HCT116 (cell line): ENCODE results near the gene HNRNPAB. TPM values are rescaled to one million over a fixed set of nuclear protein-coding genes. Genes with fewer than 3 reads are reported as not detected.

Experiments
- ATAC-seq: fragments of 200-7000 bp; cut with Tn5 transposase; 2 replicates; pipeline ENCODE4 v1.9.1; 2020; ENCODE audit warnings: mild to moderate bottlenecking, moderate library complexity
- BruUV-seq: library from RNA; stranded (reverse); fragments of 400-500 nt; replicated peaks from 2 replicates; lab custom pipeline; 2021; lab: Mats Ljungman, UMichigan
- CTCF ChIA-PET: fragments of 300-600 bp; sonication (Branson Sonifier 250); formaldehyde crosslinking; loops from one replicate; lab custom pipeline; 2021; ENCODE audit warnings: antibody characterized with exemption; lab: Charles Lee
- POLR2A ChIA-PET: fragments of 300-600, 350-600 bp; sonication (Branson Sonifier 250); formaldehyde crosslinking; loops from one replicate; lab custom pipeline; 2021; ENCODE audit warnings: antibody characterized with exemption; lab: Charles Lee
- RAD21 ChIA-PET, 2 experiments: fragments of 300-600 bp; sonication (Branson Sonifier 250); formaldehyde crosslinking; loops; one replicate each; lab custom pipeline; 2023; ENCODE audit warnings: low total read pairs in 2 of 2; ENCODE audit not compliant: uncharacterized antibody in 2 of 2, unreplicated experiment in 2 of 2, low non-redundant PET in 1 of 2; lab: Charles Lee
- DNase-seq: peaks from one replicate; pipeline ENCODE4 v3.0.0-alpha.2; 2010; ENCODE audit warnings: low read depth, low spot score
- H2AFZ ChIP-seq: fragments of 200-600 bp; shearing (Covaris generic), sonication (generic); 2 replicates; pipeline ENCODE4 v1.6.1; 2017; ENCODE audit warnings: low read depth, mixed run types, mixed read lengths, antibody characterized with exemption, low read length; ENCODE audit not compliant: poor library complexity, severe bottlenecking
- H3K27ac ChIP-seq: 2 replicates; pipeline ENCODE4 v1.5.1; 2012; ENCODE audit warnings: low read depth, low read length
- H3K27me3 ChIP-seq: fragments of 200-600 bp; sonication (generic); 2 replicates; pipeline ENCODE4 v1.6.1; 2016; ENCODE audit warnings: mixed run types, low read length, mixed read lengths; ENCODE audit not compliant: insufficient read depth
- H3K36me3 ChIP-seq, 2 experiments: fragments of 200-500 bp in 1 of 2; fragments of 200-600 bp in 1 of 2; sonication (Bioruptor generic) in 1 of 2; sonication (generic) in 1 of 2; 2 replicates each; pipeline versions ENCODE4 v1.5.1 to v1.6.1; 2014 to 2016; ENCODE audit warnings: low read length in 2 of 2, inconsistent platforms in 1 of 2, mixed read lengths in 1 of 2, mixed run types in 1 of 2; ENCODE audit not compliant: insufficient read depth in 2 of 2, control insufficient read depth in 1 of 2
- H3K4me1 ChIP-seq, 2 experiments: fragments of 200-600 bp in 1 of 2; sonication (generic) in 1 of 2; 2 replicates each; pipeline versions ENCODE4 v1.5.1 to v1.6.1; 2012 to 2017; ENCODE audit warnings: low read length in 2 of 2, inconsistent platforms in 1 of 2, mild to moderate bottlenecking in 1 of 2, mixed read lengths in 1 of 2, mixed run types in 1 of 2, moderate library complexity in 1 of 2; ENCODE audit not compliant: insufficient read depth in 2 of 2, control insufficient read depth in 1 of 2
- H3K4me2 ChIP-seq: fragments of 200-600 bp; sonication (generic); 2 replicates; pipeline ENCODE4 v1.6.1; 2017; ENCODE audit warnings: mixed run types, low read length, mixed read lengths
- H3K4me3 ChIP-seq, 2 experiments: fragments of 200-600 bp in 1 of 2; sonication (generic) in 1 of 2; replicated peaks in 1 of 2; 2 replicates each; pipeline ENCODE4 v1.5.1; 2011 to 2016; ENCODE audit warnings: low read length in 2 of 2, control low read depth in 1 of 2, low read depth in 1 of 2, mild to moderate bottlenecking in 1 of 2, mixed read lengths in 1 of 2, mixed run types in 1 of 2
- H3K79me2 ChIP-seq: fragments of 200-600 bp; sonication (generic); 2 replicates; pipeline ENCODE4 v1.6.1; 2017; ENCODE audit warnings: mild to moderate bottlenecking, mixed run types, low read length, moderate library complexity, mixed read lengths; ENCODE audit not compliant: insufficient read depth
- H3K9ac ChIP-seq: fragments of 200-600 bp; sonication (generic); 2 replicates; pipeline ENCODE4 v1.6.1; 2016; ENCODE audit warnings: low read length, mixed read lengths
- H3K9me2 ChIP-seq: fragments of 200-600 bp; sonication (generic), shearing (Covaris generic); 2 replicates; pipeline ENCODE4 v1.6.1; 2017; ENCODE audit warnings: mixed run types, mild to moderate bottlenecking, moderate library complexity; ENCODE audit not compliant: insufficient read depth
- H3K9me3 ChIP-seq, 2 experiments: fragments of 200-500 bp in 1 of 2; fragments of 200-600 bp in 1 of 2; sonication (Bioruptor generic) in 1 of 2; sonication (generic) in 1 of 2; 2 replicates each; pipeline ENCODE4 v1.6.1; 2014 to 2017; ENCODE audit warnings: low read length in 2 of 2, mixed read lengths in 2 of 2, inconsistent platforms in 1 of 2, low read depth in 1 of 2, mild to moderate bottlenecking in 1 of 2, mixed run types in 1 of 2, moderate library complexity in 1 of 2; ENCODE audit not compliant: control insufficient read depth in 1 of 2, insufficient read depth in 1 of 2
- H4K20me1 ChIP-seq: fragments of 200-600 bp; sonication (generic), shearing (Covaris generic); 2 replicates; pipeline ENCODE4 v1.6.1; 2017; ENCODE audit warnings: mixed run types, mild to moderate bottlenecking, moderate library complexity; ENCODE audit not compliant: insufficient read depth
- ATF3 ChIP-seq: IDR thresholded peaks from 2 replicates; pipeline ENCODE4 v1.6.1; 2012
- CEBPB ChIP-seq: IDR thresholded peaks from 2 replicates; pipeline ENCODE4 v1.6.1; 2012; ENCODE audit warnings: low read depth
- CTCF ChIP-seq, 3 experiments: fragments of 200-600 bp in 1 of 3; sonication (generic) in 1 of 3; IDR thresholded peaks in 2 of 3; conservative IDR thresholded peaks in 1 of 3; 2 replicates each; pipeline ENCODE4 v1.5.1; 2012 to 2017; ENCODE audit warnings: low read depth in 2 of 3, low read length in 2 of 3, antibody characterized with exemption in 1 of 3, borderline replicate concordance in 1 of 3, control low read depth in 1 of 3, mild to moderate bottlenecking in 1 of 3, mixed read lengths in 1 of 3, mixed run types in 1 of 3, moderate library complexity in 1 of 3; ENCODE audit not compliant: insufficient read depth in 1 of 3
- EGR1 ChIP-seq: IDR thresholded peaks from 2 replicates; pipeline ENCODE4 v1.6.1; 2012; ENCODE audit warnings: low read depth
- ELF1 ChIP-seq: IDR thresholded peaks from 2 replicates; pipeline ENCODE4 v1.6.1; 2012; ENCODE audit warnings: low read depth, borderline replicate concordance
- EZH2 ChIP-seq: fragments of 200-600 bp; sonication (generic); IDR thresholded peaks from 2 replicates; pipeline ENCODE4 v1.6.1; 2017; ENCODE audit warnings: antibody characterized with exemption, mixed run types
- EZH2phosphoT487 ChIP-seq: fragments of 200-600 bp; IDR thresholded peaks from 2 replicates; pipeline ENCODE4 v1.6.1; 2018; ENCODE audit warnings: antibody characterized with exemption, borderline replicate concordance
- POLR2A ChIP-seq: IDR thresholded peaks from 2 replicates; pipeline ENCODE4 v1.7.0; 2011; ENCODE audit warnings: borderline replicate concordance; ENCODE audit not compliant: insufficient read depth, insufficient read length; ENCODE audit errors: extremely low read depth
- POLR2AphosphoS5 ChIP-seq: IDR thresholded peaks from 2 replicates; pipeline ENCODE4 v1.6.1; 2011; ENCODE audit warnings: mild to moderate bottlenecking, low read depth, low read length, moderate library complexity
- RAD21 ChIP-seq: IDR thresholded peaks from 2 replicates; pipeline ENCODE4 v1.6.1; 2012; ENCODE audit warnings: low read depth, mild to moderate bottlenecking
- REST ChIP-seq: IDR thresholded peaks from 2 replicates; pipeline ENCODE4 v1.6.1; 2012; ENCODE audit warnings: low read depth
- SIN3A ChIP-seq: IDR thresholded peaks from 2 replicates; pipeline ENCODE4 v1.6.1; 2012; ENCODE audit warnings: low read depth
- SP1 ChIP-seq: IDR thresholded peaks from 2 replicates; pipeline ENCODE4 v1.6.1; 2012; ENCODE audit warnings: low read depth
- SRF ChIP-seq: IDR thresholded peaks from 2 replicates; pipeline ENCODE4 v1.6.1; 2012; ENCODE audit warnings: low read depth
- TCF7L2 ChIP-seq: IDR thresholded peaks from 2 replicates; pipeline ENCODE4 v1.7.0; 2011; ENCODE audit warnings: borderline replicate concordance, inconsistent platforms; ENCODE audit not compliant: insufficient read depth, insufficient read length; ENCODE audit errors: extremely low read depth
- ZNF274 ChIP-seq: fragments of 200-500 bp; sonication (Bioruptor generic); IDR thresholded peaks from 2 replicates; pipeline ENCODE4 v1.6.1; 2014; ENCODE audit warnings: mild to moderate bottlenecking, low read depth, low read length, inconsistent platforms
- intact Hi-C: fragments of 100-400 bp; cut with micrococcal nuclease; formaldehyde crosslinking; loops from 2 replicates; pipeline ENCODE4 v1.10.0; 2022
- total RNA-seq: library from RNA; stranded (reverse); gene quantifications from one replicate; pipeline ENCODE4 v1.2.1, GENCODE V29; 2021; ENCODE audit not compliant: unreplicated experiment

HNRNPAB gene
- total RNA-seq, 1 experiment from 2014 or later = 273 TPM

GRCh38 chr5:178235588-178235974 lies 31.2 kb downstream of the HNRNPAB start:
- no peaks in the 10 kb centered on the region for H3K9me2 ChIP-seq
- H3K79me2 ChIP-seq = peaks cover 15% of the 10 kb centered on the region
- H3K9me3 ChIP-seq = no peaks in the 10 kb centered on the region
- no TSS peak for BruUV-seq
- no peak overlapping the region for H3K4me2 ChIP-seq
- no peak overlapping the region for H3K9ac ChIP-seq
- no peak overlapping the region for H3K27ac ChIP-seq
- ATAC-seq (no peak), DNase-seq (no peak)
- H4K20me1 ChIP-seq = no peaks in the 10 kb centered on the region
- peaks cover 8 to 27% of the 10 kb centered on the region in 2 experiments for H3K4me1 ChIP-seq
- no peak overlapping the region for H3K4me3 ChIP-seq
- peaks cover 0 to 8% of the 10 kb centered on the region in 2 experiments; a peak in 1 of 4 replicates for H3K36me3 ChIP-seq
- TF ChIP-seq CEBPB = no peak
- ChIA-PET POLR2A (no interaction called here), RAD21 (no interaction called here), CTCF (interaction anchor here (1.0 to 1.5 kb wide), 7 partner anchors 20 to 225 kb away, joined by 3 to 6 read pairs (median 3); partner anchors contain the start of gene HNRNPAB)
- intact Hi-C loops = loop anchor here (5.0 kb wide), 1 partner anchor 317 kb away; no protein-coding TSS in a partner anchor
- no peaks in the 10 kb centered on the region for H3K27me3 ChIP-seq
- H2AFZ ChIP-seq = no peak overlapping the region

GRCh38 chr5:178236126-178236525 lies 31.8 kb downstream of the HNRNPAB start:
- H3K27ac ChIP-seq = no peak overlapping the region
- ChIA-PET RAD21 (no interaction called here), CTCF (interaction anchor here (1.5 kb wide), 1 partner anchor 32 kb away, joined by 6 read pairs; the partner anchor contains the start of gene HNRNPAB), POLR2A (no interaction called here)
- peaks cover 0 to 3% of the 10 kb centered on the region in 2 experiments; a peak in 1 of 4 replicates for H3K36me3 ChIP-seq
- H3K9ac ChIP-seq = no peak overlapping the region
- H3K9me2 ChIP-seq = no peaks in the 10 kb centered on the region
- H3K9me3 ChIP-seq = no peaks in the 10 kb centered on the region
- no TSS peak for BruUV-seq
- no peak overlapping the region for H3K4me2 ChIP-seq
- intact Hi-C loops = loop anchor here (5.0 kb wide), 1 partner anchor 316 kb away; no protein-coding TSS in a partner anchor
- H4K20me1 ChIP-seq = no peaks in the 10 kb centered on the region
- no peak overlapping the region for H3K4me3 ChIP-seq
- peaks cover 3 to 22% of the 10 kb centered on the region in 2 experiments; a peak in 3 of 4 replicates for H3K4me1 ChIP-seq
- H2AFZ ChIP-seq = no peak overlapping the region
- no peak for DNase-seq
- no peak for ATAC-seq
- H3K79me2 ChIP-seq = peaks cover 10% of the 10 kb centered on the region
- no peaks in the 10 kb centered on the region for H3K27me3 ChIP-seq
- no peak for TF ChIP-seq EZH2
- no peak for TF ChIP-seq ELF1
- no peak for TF ChIP-seq EGR1
- TF ChIP-seq TCF7L2 = no peak
- no peak for TF ChIP-seq REST
- TF ChIP-seq CTCF (IDR thresholded peaks at IDR 0.05 in 2 of 3, conservative IDR thresholded peaks at IDR 0.05 in 1 of 3; ENCODE audit: borderline replicate concordance in 1 of 3, insufficient read depth in 1 of 3, low read depth in 2 of 3, low read length in 2 of 3) = no peak
- no peak for TF ChIP-seq EZH2phosphoT487
- TF ChIP-seq SP1 = no peak
- TF ChIP-seq ZNF274 = no peak
- no peak for TF ChIP-seq SRF
- no peak for TF ChIP-seq SIN3A
- TF ChIP-seq RAD21 = no peak
- TF ChIP-seq POLR2AphosphoS5 = no peak
- TF ChIP-seq ATF3 = no peak
- no peak for TF ChIP-seq CEBPB
- TF ChIP-seq POLR2A = no peak
